Measurements from ENCODE around the gene CAMTA1.

Gene CAMTA1

GRCh38 chr1:7527733-7528045, 742.4 kb downstream of the CAMTA1 start:
- CTCF ChIA-PET, result interaction anchor here (1.1 kb wide), 1 partner anchor 40 kb away, joined by 3 read pairs; no protein-coding TSS in a partner anchor
- DNase-seq (ENCODE audit: extremely low spot score), result no peak
- POLR2A ChIA-PET, result no interaction called here
- TF ChIP-seq CTBP1 (IDR thresholded peaks at IDR 0.05; ENCODE audit: borderline replicate concordance) (no peak), SP1 (IDR thresholded peaks at IDR 0.05) (no peak), NFRKB (IDR thresholded peaks at IDR 0.05) (no peak), TARDBP (IDR thresholded peaks at IDR 0.05) (no peak), ZNF384 (IDR thresholded peaks at IDR 0.05) (no peak), FOXK2 (IDR thresholded peaks at IDR 0.05) (no peak), LEF1 (IDR thresholded peaks at IDR 0.05; ENCODE audit: borderline replicate concordance) (no peak), ARNT (IDR thresholded peaks at IDR 0.05) (no peak), ELF4 (IDR thresholded peaks at IDR 0.05) (no peak), SUZ12 (IDR thresholded peaks at IDR 0.05) (no peak), HDGF (IDR thresholded peaks at IDR 0.05; ENCODE audit: borderline replicate concordance) (no peak)

DNA sequence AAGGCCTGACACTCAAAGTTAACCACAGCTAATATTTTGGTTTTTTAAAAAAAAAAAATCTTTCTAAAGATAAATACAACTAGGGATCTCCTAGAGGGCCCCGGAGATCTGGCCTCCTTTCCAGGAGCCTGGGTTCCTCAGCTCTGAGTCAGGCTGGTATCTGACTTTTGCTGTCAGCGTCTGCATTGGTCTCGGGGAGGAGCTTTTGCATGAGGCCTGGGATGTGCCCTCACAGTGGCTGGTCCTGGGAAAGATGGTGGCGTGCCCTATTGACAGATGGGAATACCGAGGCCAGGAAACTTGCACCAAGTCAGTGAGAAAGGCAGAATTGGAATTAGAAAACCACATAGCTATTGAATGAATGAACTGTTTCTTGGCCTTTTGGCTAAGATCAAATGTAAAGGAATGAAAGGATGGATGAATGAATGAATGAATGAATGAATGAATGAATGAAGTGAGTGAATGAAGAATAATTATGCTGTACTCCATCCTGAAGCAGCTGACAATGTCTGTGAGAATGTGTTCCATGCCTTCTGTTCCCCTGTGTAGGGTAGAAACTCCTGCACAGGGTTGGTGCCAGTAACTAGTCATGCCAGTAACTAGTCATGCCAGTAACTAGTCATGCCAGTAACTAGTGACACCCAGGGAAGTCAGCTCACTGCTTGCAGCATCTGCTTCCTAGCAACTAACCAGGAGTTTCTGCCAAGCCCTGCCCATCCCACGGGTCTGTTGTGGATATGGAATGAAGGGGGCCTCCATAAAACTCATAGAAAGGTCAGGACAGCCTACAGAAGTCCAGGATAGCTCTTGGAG, 743.3 kb downstream of the CAMTA1 start:
- ChIA-PET CTCF (interaction anchor here (0.6 to 1.1 kb wide), 2 partner anchors 12 to 41 kb away, joined by 3 to 8 read pairs; no protein-coding TSS in a partner anchor), POLR2A (no interaction called here)
- no peak for DNase-seq (ENCODE audit: extremely low spot score)
- no peak for TF ChIP-seq HDGF (IDR thresholded peaks at IDR 0.05; ENCODE audit: borderline replicate concordance)
- TF ChIP-seq TARDBP (IDR thresholded peaks at IDR 0.05), result no peak
- no peak for TF ChIP-seq L3MBTL2 (conservative IDR thresholded peaks at IDR 0.05)
- TF ChIP-seq SP1 (IDR thresholded peaks at IDR 0.05), result no peak
- TF ChIP-seq CTBP1 (IDR thresholded peaks at IDR 0.05; ENCODE audit: borderline replicate concordance), result no peak
- no peak for TF ChIP-seq NFRKB (IDR thresholded peaks at IDR 0.05)
- TF ChIP-seq ARNT (IDR thresholded peaks at IDR 0.05), result no peak
- no peak for TF ChIP-seq ELF4 (IDR thresholded peaks at IDR 0.05)
- TF ChIP-seq SUZ12 (IDR thresholded peaks at IDR 0.05), result no peak
- TF ChIP-seq FOXK2 (IDR thresholded peaks at IDR 0.05), result no peak
- no peak for TF ChIP-seq PKNOX1 (IDR thresholded peaks at IDR 0.05)
- no peak for TF ChIP-seq FOXM1 (IDR thresholded peaks at IDR 0.05; ENCODE audit: borderline replicate concordance)
- no peak for TF ChIP-seq FOXA1 (IDR thresholded peaks at IDR 0.05)
- TF ChIP-seq ZNF384 (IDR thresholded peaks at IDR 0.05), result no peak
- no peak for TF ChIP-seq BHLHE40 (IDR thresholded peaks at IDR 0.05; ENCODE audit: borderline replicate concordance)
- no peak for TF ChIP-seq LEF1 (IDR thresholded peaks at IDR 0.05; ENCODE audit: borderline replicate concordance)

DNA sequence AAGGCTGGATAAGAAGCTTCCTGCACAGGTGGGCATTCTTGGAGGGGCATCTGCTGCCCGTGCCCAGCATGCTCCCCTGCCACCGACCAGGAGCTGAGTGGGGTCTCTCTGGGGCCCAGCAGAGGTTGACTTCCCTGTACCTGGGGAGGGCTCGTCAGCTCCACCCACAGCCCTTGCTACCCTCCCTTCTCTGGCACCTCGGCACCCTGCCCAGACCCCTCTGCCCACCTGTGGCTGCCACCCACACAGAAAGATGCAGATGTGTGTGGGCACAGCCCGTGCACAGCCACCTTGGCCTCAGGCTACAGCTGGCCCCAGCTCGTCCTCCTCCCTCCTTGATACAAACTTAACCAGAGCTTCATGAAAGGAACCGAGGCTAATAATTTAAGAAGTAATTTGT, 744.7 kb downstream of the CAMTA1 start:
- TF ChIP-seq NFRKB (IDR thresholded peaks at IDR 0.05) (no peak), ZNF384 (IDR thresholded peaks at IDR 0.05) (no peak), LEF1 (IDR thresholded peaks at IDR 0.05; ENCODE audit: borderline replicate concordance) (no peak), CTBP1 (IDR thresholded peaks at IDR 0.05; ENCODE audit: borderline replicate concordance) (no peak), HDGF (IDR thresholded peaks at IDR 0.05; ENCODE audit: borderline replicate concordance) (no peak), BHLHE40 (IDR thresholded peaks at IDR 0.05; ENCODE audit: borderline replicate concordance) (no peak), TARDBP (IDR thresholded peaks at IDR 0.05) (no peak), ELF4 (IDR thresholded peaks at IDR 0.05) (no peak), SP1 (IDR thresholded peaks at IDR 0.05) (no peak), FOXK2 (IDR thresholded peaks at IDR 0.05) (no peak), SUZ12 (IDR thresholded peaks at IDR 0.05) (no peak), FOXA1 (IDR thresholded peaks at IDR 0.05) (no peak), L3MBTL2 (conservative IDR thresholded peaks at IDR 0.05) (no peak), ARNT (IDR thresholded peaks at IDR 0.05) (no peak), FOXM1 (IDR thresholded peaks at IDR 0.05; ENCODE audit: borderline replicate concordance) (no peak), PKNOX1 (IDR thresholded peaks at IDR 0.05) (no peak)
- CTCF ChIA-PET, result no interaction called here
- POLR2A ChIA-PET, result no interaction called here
- DNase-seq (ENCODE audit: extremely low spot score), result no peak

- DNase-seq (ENCODE audit: extremely low spot score), result no peak
- no peak for TF ChIP-seq ZNF384 (IDR thresholded peaks at IDR 0.05)
- no peak for TF ChIP-seq SP1 (IDR thresholded peaks at IDR 0.05)
- no peak for TF ChIP-seq SUZ12 (IDR thresholded peaks at IDR 0.05)
- no peak for TF ChIP-seq L3MBTL2 (conservative IDR thresholded peaks at IDR 0.05)
- TF ChIP-seq CTBP1 (IDR thresholded peaks at IDR 0.05; ENCODE audit: borderline replicate concordance), result no peak
- no peak for TF ChIP-seq LEF1 (IDR thresholded peaks at IDR 0.05; ENCODE audit: borderline replicate concordance)
- TF ChIP-seq FOXA1 (IDR thresholded peaks at IDR 0.05), result no peak
- TF ChIP-seq ELF4 (IDR thresholded peaks at IDR 0.05), result no peak
- TF ChIP-seq FOXK2 (IDR thresholded peaks at IDR 0.05), result no peak
- TF ChIP-seq BHLHE40 (IDR thresholded peaks at IDR 0.05; ENCODE audit: borderline replicate concordance), result no peak
- TF ChIP-seq FOXM1 (IDR thresholded peaks at IDR 0.05; ENCODE audit: borderline replicate concordance), result no peak
- no peak for TF ChIP-seq NFRKB (IDR thresholded peaks at IDR 0.05)
- no peak for TF ChIP-seq TARDBP (IDR thresholded peaks at IDR 0.05)
- no peak for TF ChIP-seq PKNOX1 (IDR thresholded peaks at IDR 0.05)
- TF ChIP-seq HDGF (IDR thresholded peaks at IDR 0.05; ENCODE audit: borderline replicate concordance), result no peak
- TF ChIP-seq ARNT (IDR thresholded peaks at IDR 0.05), result no peak
- CTCF ChIA-PET, result interaction anchor here (0.5 kb wide), 2 partner anchors 9 to 116 kb away, joined by 3 read pairs; no protein-coding TSS in a partner anchor
- POLR2A ChIA-PET, result no interaction called here
Measured at GRCh38 chr1:7531562-7532340, 746.5 kb downstream of the CAMTA1 start.

- no peak for DNase-seq (ENCODE audit: extremely low spot score)
- POLR2A ChIA-PET, result no interaction called here
- CTCF ChIA-PET, result no interaction called here
- no peak for TF ChIP-seq ZNF384 (IDR thresholded peaks at IDR 0.05)
- TF ChIP-seq TARDBP (IDR thresholded peaks at IDR 0.05), result no peak
- TF ChIP-seq L3MBTL2 (conservative IDR thresholded peaks at IDR 0.05), result no peak
- TF ChIP-seq NFRKB (IDR thresholded peaks at IDR 0.05), result no peak
- TF ChIP-seq ELF4 (IDR thresholded peaks at IDR 0.05), result no peak
- no peak for TF ChIP-seq PKNOX1 (IDR thresholded peaks at IDR 0.05)
- no peak for TF ChIP-seq BHLHE40 (IDR thresholded peaks at IDR 0.05; ENCODE audit: borderline replicate concordance)
Measured at GRCh38 chr1:7533006-7533405, 747.8 kb downstream of the CAMTA1 start.
